Astrocyte (in vitro differentiated cells and primary cell): ENCODE measurements around the gene PIGR. TPM values are rescaled to one million over a fixed set of nuclear protein-coding genes. Genes with fewer than 3 reads are reported as not detected.

ENCODE experiments used
- DNase-seq: peaks from one replicate; pipeline ENCODE4 v3.0.0-alpha.2; 2010; ENCODE audit warnings: low read depth
- FAIRE-seq: peaks from 2 replicates; lab custom pipeline; 2011; peaks lifted over from hg19 to GRCh38; lab: Jason Lieb, UNC
- H2AFZ ChIP-seq: 2 replicates; pipeline ENCODE4 v1.6.0; 2012; ENCODE audit warnings: low read depth, low read length, inconsistent platforms
- H3K27ac ChIP-seq: 2 replicates; pipeline ENCODE4 v1.5.1; 2011; ENCODE audit warnings: low read depth, low read length, inconsistent platforms
- H3K27me3 ChIP-seq: 2 replicates; pipeline ENCODE4 v1.6.0; 2011; ENCODE audit warnings: low read length, inconsistent platforms; ENCODE audit not compliant: insufficient read depth
- H3K36me3 ChIP-seq: 2 replicates; pipeline ENCODE4 v1.5.1; 2011; ENCODE audit warnings: low read length, inconsistent platforms; ENCODE audit not compliant: insufficient read depth
- H3K4me1 ChIP-seq: 2 replicates; pipeline ENCODE4 v1.5.1; 2011; ENCODE audit warnings: low read length, inconsistent platforms; ENCODE audit not compliant: insufficient read depth
- H3K4me2 ChIP-seq: 2 replicates; pipeline ENCODE4 v1.6.0; 2012; ENCODE audit warnings: low read length, inconsistent platforms
- H3K4me3 ChIP-seq: 2 replicates; pipeline ENCODE4 v1.5.1; 2011; ENCODE audit warnings: low read depth, mild to moderate bottlenecking, low read length, inconsistent platforms; ENCODE audit not compliant: insufficient read depth
- H3K79me2 ChIP-seq: 2 replicates; pipeline ENCODE4 v1.6.0; 2012; ENCODE audit warnings: mild to moderate bottlenecking, low read length, inconsistent platforms; ENCODE audit not compliant: insufficient read depth
- H3K9ac ChIP-seq: 2 replicates; pipeline ENCODE4 v1.6.0; 2012; ENCODE audit warnings: mild to moderate bottlenecking, low read length, inconsistent platforms
- H3K9me3 ChIP-seq: 2 replicates; pipeline ENCODE4 v1.5.1; 2012; ENCODE audit warnings: low read depth, mild to moderate bottlenecking, low read length, inconsistent platforms; ENCODE audit not compliant: insufficient read depth
- H4K20me1 ChIP-seq: 2 replicates; pipeline ENCODE4 v1.6.0; 2012; ENCODE audit warnings: low read length, inconsistent platforms; ENCODE audit not compliant: insufficient read depth
- H3K27ac Mint-ChIP-seq: one replicate; pipeline ENCODE4 v1.8.0; 2021; ENCODE audit warnings: mild to moderate bottlenecking, mixed read lengths; ENCODE audit not compliant: unreplicated experiment
- H3K27me3 Mint-ChIP-seq: one replicate; pipeline ENCODE4 v1.8.0; 2021; ENCODE audit warnings: low read depth, mixed read lengths; ENCODE audit not compliant: unreplicated experiment
- H3K36me3 Mint-ChIP-seq: one replicate; pipeline ENCODE4 v1.8.0; 2021; ENCODE audit warnings: low read depth, mixed read lengths; ENCODE audit not compliant: unreplicated experiment
- H3K4me1 Mint-ChIP-seq: one replicate; pipeline ENCODE4 v1.8.0; 2021; ENCODE audit warnings: low read depth, mixed read lengths; ENCODE audit not compliant: unreplicated experiment
- H3K4me3 Mint-ChIP-seq: one replicate; pipeline ENCODE4 v1.8.0; 2021; ENCODE audit warnings: mild to moderate bottlenecking, moderate library complexity, mixed read lengths; ENCODE audit not compliant: unreplicated experiment
- H3K9me3 Mint-ChIP-seq: one replicate; pipeline ENCODE4 v1.8.0; 2021; ENCODE audit warnings: mild to moderate bottlenecking, mixed read lengths; ENCODE audit not compliant: unreplicated experiment
- CTCF ChIP-seq: IDR thresholded peaks from 2 replicates; pipeline ENCODE4 v1.5.1; 2011; ENCODE audit warnings: low read depth, mild to moderate bottlenecking, inconsistent platforms, low read length, moderate library complexity; ENCODE audit not compliant: insufficient read depth
- EZH2 ChIP-seq: IDR thresholded peaks from 2 replicates; pipeline ENCODE4 v1.6.1; 2012; ENCODE audit warnings: mild to moderate bottlenecking, low read length, inconsistent platforms; ENCODE audit not compliant: insufficient read depth
- total RNA-seq: library from RNA; stranded (reverse); gene quantifications from 2 replicates; pipeline ENCODE4 v1.2.1, GENCODE V29; 2021

PIGR gene
- total RNA-seq, 1 donor from 2014 or later, result not detected

- Histone ChIP-seq H3K4me2 (no peak overlapping the region), H3K27ac (no peak overlapping the region), H3K9ac (no peak overlapping the region), H3K9me3 (no peaks in the 10 kb centered on the region), H3K79me2 (no peaks in the 10 kb centered on the region), H3K4me3 (no peak overlapping the region), H2AFZ (no peak overlapping the region), H3K27me3 (peaks cover 20% of the 10 kb centered on the region), H3K4me1 (no peaks in the 10 kb centered on the region), H4K20me1 (no peaks in the 10 kb centered on the region), H3K36me3 (no peaks in the 10 kb centered on the region)
- no peaks in the 10 kb centered on the region for H3K36me3 Mint-ChIP-seq
- no peaks in the 10 kb centered on the region for H3K4me1 Mint-ChIP-seq
- H3K9me3 Mint-ChIP-seq, result peaks cover 2% of the 10 kb centered on the region
- DNase-seq (no peak), FAIRE-seq (no peak)
- peaks cover 60% of the 10 kb centered on the region for H3K27me3 Mint-ChIP-seq
- H3K4me3 Mint-ChIP-seq, result no peak overlapping the region
- TF ChIP-seq EZH2, result no peak
- TF ChIP-seq CTCF, result no peak
- no peak overlapping the region for H3K27ac Mint-ChIP-seq
These were observed 28.2 kb downstream of the PIGR start for GRCh38 chr1:206918076-206918475.

- no peak overlapping the region for H3K27ac Mint-ChIP-seq
These were observed 30.1 kb downstream of the PIGR start for GRCh38 chr1:206916000-206916709.

More at GRCh38 chr1:206916000-206916709, 30.1 kb downstream of the PIGR start:
- Histone ChIP-seq H2AFZ (no peak overlapping the region), H3K9me3 (no peaks in the 10 kb centered on the region), H3K4me2 (no peak overlapping the region), H3K36me3 (no peaks in the 10 kb centered on the region), H3K27ac (no peak overlapping the region), H3K4me3 (no peak overlapping the region), H3K79me2 (no peaks in the 10 kb centered on the region), H3K9ac (no peak overlapping the region), H3K27me3 (peaks cover 17% of the 10 kb centered on the region), H3K4me1 (no peaks in the 10 kb centered on the region), H4K20me1 (no peaks in the 10 kb centered on the region)
- FAIRE-seq (no peak), DNase-seq (no peak)
- Mint-ChIP-seq H3K9me3 (peaks cover 2% of the 10 kb centered on the region), H3K27me3 (peaks cover 65% of the 10 kb centered on the region), H3K4me3 (no peak overlapping the region), H3K36me3 (no peaks in the 10 kb centered on the region), H3K4me1 (no peaks in the 10 kb centered on the region)
- no peak for TF ChIP-seq EZH2
- TF ChIP-seq CTCF, result no peak
